Measurements from ENCODE around the gene TELO2.

GRCh38 chr16:1464894-1465566, 28.1 kb upstream of the TELO2 start:
- TF ChIP-seq CTCF (IDR thresholded peaks at IDR 0.05) = no peak
- TF ChIP-seq POLR2A (IDR thresholded peaks at IDR 0.05) = no peak
